HCT116 (cell line): ENCODE results near the gene DCAF8L2. TPM values are rescaled to one million over a fixed set of nuclear protein-coding genes. Genes with fewer than 3 reads are reported as not detected.

Experiments
- ATAC-seq: fragments of 200-7000 bp; cut with Tn5 transposase; 2 replicates; pipeline ENCODE4 v1.9.1; 2020; ENCODE audit warnings: mild to moderate bottlenecking, moderate library complexity
- BruUV-seq: library from RNA; stranded (reverse); fragments of 400-500 nt; replicated peaks from 2 replicates; lab custom pipeline; 2021; lab: Mats Ljungman, UMichigan
- CTCF ChIA-PET: fragments of 300-600 bp; sonication (Branson Sonifier 250); formaldehyde crosslinking; loops from one replicate; lab custom pipeline; 2021; ENCODE audit warnings: antibody characterized with exemption; lab: Charles Lee
- POLR2A ChIA-PET: fragments of 300-600, 350-600 bp; sonication (Branson Sonifier 250); formaldehyde crosslinking; loops from one replicate; lab custom pipeline; 2021; ENCODE audit warnings: antibody characterized with exemption; lab: Charles Lee
- RAD21 ChIA-PET, 2 experiments: fragments of 300-600 bp; sonication (Branson Sonifier 250); formaldehyde crosslinking; loops; one replicate each; lab custom pipeline; 2023; ENCODE audit warnings: low total read pairs in 2 of 2; ENCODE audit not compliant: uncharacterized antibody in 2 of 2, unreplicated experiment in 2 of 2, low non-redundant PET in 1 of 2; lab: Charles Lee
- DNase-seq: peaks from one replicate; pipeline ENCODE4 v3.0.0-alpha.2; 2010; ENCODE audit warnings: low read depth, low spot score
- H2AFZ ChIP-seq: fragments of 200-600 bp; shearing (Covaris generic), sonication (generic); 2 replicates; pipeline ENCODE4 v1.6.1; 2017; ENCODE audit warnings: low read depth, mixed run types, mixed read lengths, antibody characterized with exemption, low read length; ENCODE audit not compliant: poor library complexity, severe bottlenecking
- H3K27ac ChIP-seq: 2 replicates; pipeline ENCODE4 v1.5.1; 2012; ENCODE audit warnings: low read depth, low read length
- H3K27me3 ChIP-seq: fragments of 200-600 bp; sonication (generic); 2 replicates; pipeline ENCODE4 v1.6.1; 2016; ENCODE audit warnings: mixed run types, low read length, mixed read lengths; ENCODE audit not compliant: insufficient read depth
- H3K36me3 ChIP-seq, 2 experiments: fragments of 200-500 bp in 1 of 2; fragments of 200-600 bp in 1 of 2; sonication (Bioruptor generic) in 1 of 2; sonication (generic) in 1 of 2; 2 replicates each; pipeline versions ENCODE4 v1.5.1 to v1.6.1; 2014 to 2016; ENCODE audit warnings: low read length in 2 of 2, inconsistent platforms in 1 of 2, mixed read lengths in 1 of 2, mixed run types in 1 of 2; ENCODE audit not compliant: insufficient read depth in 2 of 2, control insufficient read depth in 1 of 2
- H3K4me1 ChIP-seq, 2 experiments: fragments of 200-600 bp in 1 of 2; sonication (generic) in 1 of 2; 2 replicates each; pipeline versions ENCODE4 v1.5.1 to v1.6.1; 2012 to 2017; ENCODE audit warnings: low read length in 2 of 2, inconsistent platforms in 1 of 2, mild to moderate bottlenecking in 1 of 2, mixed read lengths in 1 of 2, mixed run types in 1 of 2, moderate library complexity in 1 of 2; ENCODE audit not compliant: insufficient read depth in 2 of 2, control insufficient read depth in 1 of 2
- H3K4me2 ChIP-seq: fragments of 200-600 bp; sonication (generic); 2 replicates; pipeline ENCODE4 v1.6.1; 2017; ENCODE audit warnings: mixed run types, low read length, mixed read lengths
- H3K4me3 ChIP-seq, 2 experiments: fragments of 200-600 bp in 1 of 2; sonication (generic) in 1 of 2; replicated peaks in 1 of 2; 2 replicates each; pipeline ENCODE4 v1.5.1; 2011 to 2016; ENCODE audit warnings: low read length in 2 of 2, control low read depth in 1 of 2, low read depth in 1 of 2, mild to moderate bottlenecking in 1 of 2, mixed read lengths in 1 of 2, mixed run types in 1 of 2
- H3K79me2 ChIP-seq: fragments of 200-600 bp; sonication (generic); 2 replicates; pipeline ENCODE4 v1.6.1; 2017; ENCODE audit warnings: mild to moderate bottlenecking, mixed run types, low read length, moderate library complexity, mixed read lengths; ENCODE audit not compliant: insufficient read depth
- H3K9ac ChIP-seq: fragments of 200-600 bp; sonication (generic); 2 replicates; pipeline ENCODE4 v1.6.1; 2016; ENCODE audit warnings: low read length, mixed read lengths
- H3K9me2 ChIP-seq: fragments of 200-600 bp; sonication (generic), shearing (Covaris generic); 2 replicates; pipeline ENCODE4 v1.6.1; 2017; ENCODE audit warnings: mixed run types, mild to moderate bottlenecking, moderate library complexity; ENCODE audit not compliant: insufficient read depth
- H3K9me3 ChIP-seq, 2 experiments: fragments of 200-500 bp in 1 of 2; fragments of 200-600 bp in 1 of 2; sonication (Bioruptor generic) in 1 of 2; sonication (generic) in 1 of 2; 2 replicates each; pipeline ENCODE4 v1.6.1; 2014 to 2017; ENCODE audit warnings: low read length in 2 of 2, mixed read lengths in 2 of 2, inconsistent platforms in 1 of 2, low read depth in 1 of 2, mild to moderate bottlenecking in 1 of 2, mixed run types in 1 of 2, moderate library complexity in 1 of 2; ENCODE audit not compliant: control insufficient read depth in 1 of 2, insufficient read depth in 1 of 2
- H4K20me1 ChIP-seq: fragments of 200-600 bp; sonication (generic), shearing (Covaris generic); 2 replicates; pipeline ENCODE4 v1.6.1; 2017; ENCODE audit warnings: mixed run types, mild to moderate bottlenecking, moderate library complexity; ENCODE audit not compliant: insufficient read depth
- CBX3 ChIP-seq: IDR thresholded peaks from 2 replicates; pipeline ENCODE4 v1.6.1; 2012; ENCODE audit warnings: low read depth
- POLR2AphosphoS5 ChIP-seq: IDR thresholded peaks from 2 replicates; pipeline ENCODE4 v1.6.1; 2011; ENCODE audit warnings: mild to moderate bottlenecking, low read depth, low read length, moderate library complexity
- SIN3A ChIP-seq: IDR thresholded peaks from 2 replicates; pipeline ENCODE4 v1.6.1; 2012; ENCODE audit warnings: low read depth
- SP1 ChIP-seq: IDR thresholded peaks from 2 replicates; pipeline ENCODE4 v1.6.1; 2012; ENCODE audit warnings: low read depth
- SRF ChIP-seq: IDR thresholded peaks from 2 replicates; pipeline ENCODE4 v1.6.1; 2012; ENCODE audit warnings: low read depth
- intact Hi-C: fragments of 100-400 bp; cut with micrococcal nuclease; formaldehyde crosslinking; loops from 2 replicates; pipeline ENCODE4 v1.10.0; 2022
- total RNA-seq: library from RNA; stranded (reverse); gene quantifications from one replicate; pipeline ENCODE4 v1.2.1, GENCODE V29; 2021; ENCODE audit not compliant: unreplicated experiment

DCAF8L2 gene
- total RNA-seq, 1 experiment from 2014 or later, result not detected

GRCh38 chrX:27728291-27728690, 138.1 kb downstream of the DCAF8L2 start:
- peaks cover 0 to 7% of the 10 kb centered on the region in 2 experiments; a peak in 2 of 4 replicates for H3K4me1 ChIP-seq
- H3K9me3 ChIP-seq, result no peaks in the 10 kb centered on the region
- CTCF ChIA-PET, result no interaction called here
- no peaks in the 10 kb centered on the region for H3K9me2 ChIP-seq
- H3K9ac ChIP-seq, result no peak overlapping the region
- no peak overlapping the region for H3K4me3 ChIP-seq
- H3K4me2 ChIP-seq, result 0 out of 2 replicates have a peak overlapping the region, but pooled peaks have one; percentile 14
- no TSS peak for BruUV-seq
- no peak overlapping the region for H2AFZ ChIP-seq
- H3K27ac ChIP-seq, result no peak overlapping the region
- DNase-seq (peak; percentile 23), ATAC-seq (no peak)
- POLR2A ChIA-PET, result no interaction called here
- RAD21 ChIA-PET, result no interaction called here
- no peaks in the 10 kb centered on the region for H3K79me2 ChIP-seq
- TF ChIP-seq SP1 (0 out of 2 replicates have a peak, but pooled peaks have one; percentile 20), POLR2AphosphoS5 (no peak)
- no peaks in the 10 kb centered on the region for H3K36me3 ChIP-seq
- H3K27me3 ChIP-seq, result no peaks in the 10 kb centered on the region
- intact Hi-C loops, result no loop called here
- H4K20me1 ChIP-seq, result no peaks in the 10 kb centered on the region

- no peak overlapping the region for H3K27ac ChIP-seq
- H3K9ac ChIP-seq, result no peak overlapping the region
- no peaks in the 10 kb centered on the region for H3K27me3 ChIP-seq
- ChIA-PET RAD21 (no interaction called here), POLR2A (no interaction called here), CTCF (no interaction called here)
- DNase-seq (no peak), ATAC-seq (no peak)
- H4K20me1 ChIP-seq, result no peaks in the 10 kb centered on the region
- H3K79me2 ChIP-seq, result no peaks in the 10 kb centered on the region
- no peaks in the 10 kb centered on the region for H3K9me3 ChIP-seq
- H3K4me2 ChIP-seq, result no peak overlapping the region
- BruUV-seq, result no TSS peak
- H3K9me2 ChIP-seq, result no peaks in the 10 kb centered on the region
- H3K36me3 ChIP-seq, result no peaks in the 10 kb centered on the region
- H3K4me1 ChIP-seq, result peaks cover 0 to 7% of the 10 kb centered on the region in 2 experiments; a peak in 2 of 4 replicates
- TF ChIP-seq CBX3 (no peak), SIN3A (no peak), SRF (no peak)
- intact Hi-C loops, result no loop called here
- H3K4me3 ChIP-seq, result no peak overlapping the region
- H2AFZ ChIP-seq, result no peak overlapping the region
Observed at GRCh38 chrX:27731962-27732361, 141.8 kb downstream of the DCAF8L2 start.
